Measurements from ENCODE around the gene ODF4. TPM values are rescaled to one million over a fixed set of nuclear protein-coding genes. Genes with fewer than 3 reads are reported as not detected.

ODF4 gene, protein sequence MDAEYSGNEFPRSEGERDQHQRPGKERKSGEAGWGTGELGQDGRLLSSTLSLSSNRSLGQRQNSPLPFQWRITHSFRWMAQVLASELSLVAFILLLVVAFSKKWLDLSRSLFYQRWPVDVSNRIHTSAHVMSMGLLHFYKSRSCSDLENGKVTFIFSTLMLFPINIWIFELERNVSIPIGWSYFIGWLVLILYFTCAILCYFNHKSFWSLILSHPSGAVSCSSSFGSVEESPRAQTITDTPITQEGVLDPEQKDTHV
- not detected in 2 replicates for total RNA-seq

DNA sequence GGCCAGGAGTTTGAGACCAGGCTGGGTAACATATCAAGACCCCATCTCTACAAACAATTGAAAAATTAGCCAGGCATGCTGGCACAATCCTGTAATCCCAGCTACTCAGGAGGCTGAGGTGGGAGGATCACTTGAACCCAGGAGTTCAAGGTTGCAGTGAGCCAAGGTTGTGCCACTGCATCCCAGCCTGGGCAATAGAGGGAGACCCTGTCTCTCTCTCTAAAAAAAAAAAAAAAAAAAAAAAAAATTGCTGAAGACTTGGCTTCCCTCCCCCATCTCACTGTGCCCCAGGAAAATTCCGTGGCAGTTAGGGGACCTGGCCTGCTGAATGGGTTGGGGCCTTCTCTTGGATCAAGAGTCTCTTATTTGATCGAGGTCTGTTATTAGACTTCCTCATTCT, at the start of gene ODF4:
ODF4 (plus strand) TSS at position 301 of the 400 bp plus-strand sequence. CDS start 212 bp downstream, outside the sequence.
- intact Hi-C loops (cut with micrococcal nuclease), result no loop called here

DNA sequence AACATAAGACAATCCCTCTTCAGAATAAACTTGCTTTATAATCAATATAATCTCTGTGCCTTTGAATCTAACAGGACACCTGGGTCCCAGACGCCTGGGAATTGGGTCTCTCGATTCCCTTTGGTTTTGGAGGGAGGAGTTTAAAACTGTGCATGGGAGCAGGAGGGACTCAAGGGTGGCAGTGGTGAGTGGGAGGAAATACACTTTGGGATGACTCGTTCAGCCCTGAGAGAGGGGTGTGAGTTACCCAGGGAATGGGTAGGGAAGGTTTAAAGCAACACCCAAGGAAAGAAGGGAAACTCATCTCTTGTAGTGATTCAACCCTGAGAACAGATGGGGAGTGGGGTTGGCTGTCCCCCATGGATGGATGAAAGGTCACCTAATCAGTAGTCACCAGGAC, 49.6 kb upstream of the ODF4 start:
- intact Hi-C loops (cut with micrococcal nuclease), result loop anchor here (10.0 kb wide), 1 partner anchor 455 kb away; the partner anchor contains the start of gene CCDC42

DNA sequence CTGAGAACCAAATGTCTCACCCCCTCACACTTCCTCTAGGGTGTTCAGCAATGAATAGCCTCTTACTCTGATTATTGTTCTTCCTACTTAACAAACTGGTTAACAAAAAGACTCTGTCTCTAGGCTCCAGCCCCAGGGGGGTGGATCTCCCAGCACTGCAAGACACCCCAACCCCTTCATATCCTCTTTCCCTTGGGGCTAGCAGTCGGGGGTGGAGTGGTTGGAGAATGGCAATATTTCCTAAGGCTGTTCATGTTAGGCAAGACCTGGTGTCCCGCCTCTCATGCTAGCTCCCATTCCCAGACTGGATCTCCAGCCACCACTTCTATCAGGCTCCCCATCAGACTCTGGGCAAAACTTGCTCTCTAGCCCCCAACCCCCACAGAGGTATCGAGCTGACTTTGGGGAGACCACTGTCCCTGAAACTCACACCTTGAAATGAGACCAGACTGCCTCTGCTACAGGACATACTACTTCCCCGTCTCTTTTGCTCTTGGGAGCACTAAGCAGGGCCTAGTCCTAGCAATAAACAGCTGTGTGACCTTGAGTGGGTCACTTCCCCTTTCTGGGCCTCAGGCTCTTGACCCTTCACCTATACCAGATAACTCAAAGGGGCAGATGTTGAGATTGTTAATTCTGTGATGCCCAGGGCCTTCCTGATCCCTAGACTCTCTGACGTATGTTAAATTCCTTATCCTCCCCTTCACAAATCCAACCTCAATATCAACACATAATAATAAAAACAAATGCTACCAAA, 46.8 kb upstream of the ODF4 start:
- intact Hi-C loops (cut with micrococcal nuclease), result loop anchor here (10.0 kb wide), 1 partner anchor 452 kb away; the partner anchor contains the start of gene CCDC42

DNA sequence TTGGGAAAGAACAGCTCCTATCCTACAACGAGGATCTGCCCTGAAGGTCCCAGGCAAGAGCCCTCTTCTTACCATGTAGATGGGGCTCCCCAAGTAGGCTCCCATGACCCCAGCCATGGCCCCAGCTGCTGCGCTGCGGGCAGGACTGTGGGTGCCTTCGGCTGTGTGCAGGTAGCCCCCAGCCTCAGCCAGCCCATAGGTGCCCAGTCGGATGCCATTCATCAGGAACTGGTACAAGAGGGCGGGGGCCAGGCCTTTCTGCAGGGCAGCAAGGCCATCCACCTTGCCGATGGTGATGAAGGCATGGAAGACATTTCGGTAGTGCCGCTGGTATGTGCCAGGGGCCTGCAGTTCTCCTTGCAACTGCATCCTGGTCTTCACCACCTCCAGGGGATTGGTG, 45.3 kb upstream of the ODF4 start:
- intact Hi-C loops (cut with micrococcal nuclease), result loop anchor here (10.0 kb wide), 1 partner anchor 450 kb away; the partner anchor contains the start of gene CCDC42

DNA sequence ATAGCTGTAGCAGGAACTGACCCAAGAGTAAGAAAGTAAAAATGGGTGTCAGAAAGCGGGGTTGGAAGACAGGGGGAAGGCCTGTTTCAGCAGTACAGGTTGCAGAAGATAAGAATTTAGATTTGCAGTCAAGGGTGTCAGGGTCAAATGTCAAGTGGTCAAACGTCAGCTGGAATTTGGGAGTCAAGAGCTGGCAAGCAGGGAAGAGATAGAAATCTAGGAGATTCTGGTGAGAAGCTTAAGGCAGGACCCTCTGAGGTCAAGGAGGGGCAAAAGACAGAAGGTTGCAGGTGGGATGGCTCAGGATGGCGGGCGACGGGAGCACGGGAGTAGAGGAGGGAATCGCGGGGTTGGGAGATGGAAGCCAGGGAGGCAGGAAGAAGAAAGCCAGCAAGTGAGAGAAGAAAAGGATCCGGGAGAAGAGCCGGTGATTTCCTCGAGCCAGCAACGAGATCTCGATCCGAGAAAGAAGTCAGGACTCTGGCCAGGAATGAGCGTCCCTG, 44.8 kb upstream of the ODF4 start:
- intact Hi-C loops (cut with micrococcal nuclease), result loop anchor here (1.0 to 10.0 kb wide), 8 partner anchors 48 to 450 kb away; partner anchors contain the start of genes ALOXE3, CCDC42, CYB5D1 and KRABD2

DNA sequence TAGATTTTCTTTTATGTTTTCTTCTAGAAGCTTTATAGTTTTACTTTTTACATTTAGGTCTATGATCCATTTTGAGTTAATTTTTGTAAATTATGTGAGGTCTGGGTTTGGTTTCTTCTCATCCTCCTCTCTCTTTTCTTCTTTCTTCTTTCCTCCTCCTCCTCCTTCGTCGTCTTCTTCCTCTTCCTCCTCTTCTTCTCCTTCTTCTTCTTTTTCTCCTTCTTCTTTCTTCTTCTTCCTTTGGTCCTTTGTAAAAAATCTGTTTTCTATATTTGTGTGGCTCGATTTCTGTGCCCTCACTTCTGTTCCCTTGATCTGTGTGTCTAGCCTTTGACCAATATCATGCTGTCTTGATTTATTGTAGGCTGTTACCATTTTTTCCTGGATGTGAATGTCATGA, 39.4 kb upstream of the ODF4 start:
- intact Hi-C loops (cut with micrococcal nuclease), result loop anchor here (1.0 kb wide), 9 partner anchors 12 to 240 kb away; partner anchors contain the start of genes ALOXE3, PFAS and RANGRF

DNA sequence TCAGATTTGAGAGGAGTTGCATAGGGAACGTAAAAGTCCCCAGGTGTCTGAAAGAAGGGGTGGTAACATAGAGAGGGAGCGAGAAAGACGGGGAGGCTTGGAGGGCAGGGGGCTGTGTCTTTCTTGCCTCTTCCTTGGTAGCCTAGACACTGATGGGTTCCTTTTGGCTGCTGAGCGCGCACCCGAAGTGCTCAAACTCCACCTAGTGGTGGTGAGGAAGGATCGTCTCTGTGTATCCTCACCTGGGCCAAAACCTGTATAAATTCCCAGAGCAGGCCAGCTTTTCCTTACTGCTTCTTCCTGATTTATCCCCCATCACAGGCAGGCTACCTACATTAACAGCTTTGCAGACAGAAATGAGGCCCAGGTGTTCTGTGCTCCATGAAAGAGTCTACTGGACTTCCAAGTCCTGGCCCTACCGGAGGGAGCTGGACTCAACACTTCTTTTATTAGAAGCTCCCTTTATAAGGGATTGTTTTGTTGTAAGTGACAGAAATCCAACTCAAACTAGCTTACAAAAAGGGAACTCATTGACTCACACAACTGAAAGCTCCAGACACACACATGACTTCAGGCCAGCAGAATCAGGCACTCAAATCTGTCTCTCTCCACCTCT, 38.9 kb upstream of the ODF4 start:
- intact Hi-C loops (cut with micrococcal nuclease), result loop anchor here (1.0 kb wide), 9 partner anchors 12 to 240 kb away; partner anchors contain the start of genes ALOXE3, PFAS and RANGRF

DNA sequence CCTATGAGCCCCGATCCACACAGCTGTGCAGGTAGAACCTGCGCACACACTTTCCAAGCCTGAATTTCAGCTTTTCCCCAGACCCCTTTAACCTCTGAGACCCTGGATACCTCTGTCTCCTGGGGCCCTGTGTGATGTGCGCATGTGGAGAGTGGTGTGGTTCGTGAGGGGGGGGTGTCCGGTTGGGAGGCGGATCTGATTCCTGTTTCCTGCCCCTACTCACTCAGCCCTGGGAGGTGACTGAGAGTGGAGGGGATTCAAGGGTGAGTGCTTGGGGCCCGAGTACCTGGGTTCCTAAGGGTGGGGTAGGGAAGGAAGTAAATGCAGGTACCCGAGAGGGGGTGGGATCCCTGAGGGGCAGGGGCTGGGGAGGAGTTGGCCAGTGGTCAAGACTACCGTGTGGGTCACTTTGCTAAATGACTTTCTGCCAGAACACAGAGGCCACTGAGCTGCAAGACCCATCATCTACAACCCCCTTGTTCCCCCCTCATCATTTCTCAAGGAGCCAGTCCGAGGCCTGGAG, 29.0 kb upstream of the ODF4 start:
- intact Hi-C loops (cut with micrococcal nuclease), result no loop called here

DNA sequence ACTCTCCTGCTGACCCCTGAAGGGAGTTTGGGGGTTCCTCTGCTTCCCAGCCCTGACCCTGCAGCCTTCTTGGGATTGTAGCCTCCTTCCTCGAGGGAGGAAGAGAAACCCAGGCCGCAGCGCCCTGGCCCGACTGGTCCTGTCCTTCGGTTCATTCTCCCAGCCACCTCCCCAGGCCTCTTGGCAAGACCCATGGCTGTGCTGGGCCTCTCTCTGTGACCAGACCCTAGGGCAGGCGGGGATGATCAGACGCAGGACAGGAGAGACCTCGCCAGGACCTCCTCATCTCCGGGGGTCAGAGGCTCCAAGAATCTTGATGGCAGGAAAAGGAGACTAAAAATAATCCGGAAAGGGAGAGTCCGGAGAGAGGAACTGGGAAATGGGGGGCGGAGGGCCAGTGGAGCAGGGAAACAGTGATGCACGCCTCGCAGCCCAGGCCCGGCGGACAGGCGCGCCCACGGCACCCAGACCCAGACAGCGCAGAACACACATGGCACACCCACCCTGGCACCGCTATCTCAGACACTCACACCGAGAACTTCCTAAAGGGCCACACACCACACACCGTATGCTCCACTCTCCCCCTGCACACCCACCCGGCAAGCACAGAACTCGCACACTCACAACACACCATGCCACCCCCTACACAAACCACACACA, 28.4 kb upstream of the ODF4 start:
- intact Hi-C loops (cut with micrococcal nuclease), result no loop called here

DNA sequence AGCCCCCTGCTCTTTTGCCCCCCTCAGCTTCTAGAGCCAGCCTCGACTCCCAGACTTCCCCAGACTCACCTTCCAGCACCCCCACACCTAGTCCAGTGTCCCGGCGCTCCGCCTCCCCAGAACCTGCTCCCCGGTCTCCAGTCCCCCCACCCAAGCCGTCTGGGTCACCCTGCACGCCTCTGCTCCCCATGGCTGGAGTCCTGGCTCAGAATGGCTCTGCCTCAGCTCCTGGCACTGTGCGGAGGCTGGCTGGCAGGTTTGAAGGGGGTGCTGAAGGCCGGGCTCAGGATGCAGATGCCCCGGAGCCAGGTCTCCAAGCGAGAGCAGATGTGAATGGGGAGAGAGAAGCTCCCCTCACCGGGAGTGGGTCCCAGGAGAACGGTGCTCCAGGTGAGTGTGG, 27.4 kb upstream of the ODF4 start:
- intact Hi-C loops (cut with micrococcal nuclease), result no loop called here

DNA sequence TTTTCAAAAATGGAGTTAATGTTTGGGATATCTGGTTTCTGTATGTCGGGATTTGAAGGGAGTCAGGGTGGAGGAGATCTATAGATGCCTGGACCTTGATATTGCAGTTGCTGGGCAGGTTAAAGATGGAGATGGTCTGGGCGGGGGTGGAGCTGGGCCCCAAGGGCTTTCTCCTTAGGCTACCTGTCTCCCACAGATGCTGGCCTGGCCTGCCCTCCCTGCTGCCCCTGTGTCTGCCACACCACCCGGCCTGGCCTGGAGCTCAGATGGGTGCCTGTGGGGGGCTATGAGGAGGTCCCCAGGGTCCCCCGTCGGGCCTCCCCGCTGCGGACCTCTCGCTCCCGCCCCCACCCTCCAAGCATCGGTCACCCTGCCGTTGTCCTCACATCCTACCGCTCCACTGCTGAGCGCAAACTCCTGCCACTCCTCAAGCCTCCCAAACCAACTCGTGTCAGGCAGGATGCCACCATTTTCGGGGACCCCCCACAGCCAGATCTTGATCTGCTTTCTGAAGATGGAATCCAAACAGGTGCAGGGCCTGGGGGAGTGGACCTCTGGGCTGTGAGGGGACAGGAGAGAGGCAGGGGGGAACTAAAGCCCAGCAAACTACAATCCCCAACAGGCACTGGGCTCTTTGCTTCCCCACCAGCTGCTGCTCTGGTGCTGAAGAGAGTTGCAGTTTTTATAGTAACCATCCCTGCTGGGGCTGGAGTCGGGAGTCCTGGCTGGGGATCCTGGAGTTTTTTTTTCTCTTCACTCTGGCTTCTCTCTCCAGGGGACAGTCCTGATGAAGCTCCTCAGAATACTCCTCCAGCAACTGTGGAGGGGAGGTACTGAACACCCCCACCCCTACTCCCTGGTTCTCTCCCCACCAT, 26.7 kb upstream of the ODF4 start:
- intact Hi-C loops (cut with micrococcal nuclease), result no loop called here

DNA sequence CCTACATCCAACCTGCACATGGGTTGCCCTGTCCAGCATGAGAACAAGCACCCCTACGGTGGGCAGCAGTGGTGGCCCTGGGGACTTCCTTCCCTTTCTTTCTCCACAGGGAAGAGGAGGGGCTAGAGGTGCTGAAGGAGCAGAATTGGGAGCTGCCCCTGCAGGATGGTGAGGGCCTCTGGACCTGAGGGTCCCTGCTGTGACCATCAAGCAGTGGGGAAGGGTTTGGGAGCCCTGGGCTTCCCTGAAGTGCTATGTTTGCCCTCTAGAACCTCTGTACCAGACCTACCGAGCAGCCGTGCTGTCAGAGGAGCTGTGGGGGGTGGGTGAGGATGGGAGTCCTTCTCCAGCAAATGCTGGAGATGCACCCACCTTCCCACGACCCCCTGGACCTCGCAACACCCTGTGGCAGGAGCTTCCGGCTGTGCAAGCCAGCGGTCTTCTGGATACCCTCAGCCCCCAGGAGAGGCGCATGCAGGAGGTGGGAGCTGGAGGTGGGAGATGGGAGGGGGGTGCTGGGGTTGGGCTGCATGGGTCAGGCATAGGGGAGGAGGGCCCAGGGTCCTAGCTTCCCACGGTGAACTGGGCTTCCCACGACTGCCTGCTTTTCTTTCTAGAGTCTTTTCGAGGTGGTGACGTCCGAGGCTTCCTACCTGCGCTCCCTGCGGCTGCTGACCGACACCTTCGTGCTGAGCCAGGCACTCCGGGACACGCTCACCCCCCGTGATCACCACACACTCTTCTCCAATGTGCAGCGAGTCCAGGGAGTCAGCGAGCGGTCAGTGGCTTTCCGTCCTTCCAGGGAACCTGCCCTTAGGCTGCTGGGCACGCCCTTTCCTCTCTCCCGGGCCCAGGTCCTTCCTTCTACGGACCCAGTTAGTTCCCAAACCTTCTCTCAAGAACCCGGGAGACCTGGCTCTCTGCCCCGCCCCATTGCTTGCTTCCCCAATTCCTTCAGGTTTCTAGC, 24.6 kb upstream of the ODF4 start:
- intact Hi-C loops (cut with micrococcal nuclease), result no loop called here

DNA sequence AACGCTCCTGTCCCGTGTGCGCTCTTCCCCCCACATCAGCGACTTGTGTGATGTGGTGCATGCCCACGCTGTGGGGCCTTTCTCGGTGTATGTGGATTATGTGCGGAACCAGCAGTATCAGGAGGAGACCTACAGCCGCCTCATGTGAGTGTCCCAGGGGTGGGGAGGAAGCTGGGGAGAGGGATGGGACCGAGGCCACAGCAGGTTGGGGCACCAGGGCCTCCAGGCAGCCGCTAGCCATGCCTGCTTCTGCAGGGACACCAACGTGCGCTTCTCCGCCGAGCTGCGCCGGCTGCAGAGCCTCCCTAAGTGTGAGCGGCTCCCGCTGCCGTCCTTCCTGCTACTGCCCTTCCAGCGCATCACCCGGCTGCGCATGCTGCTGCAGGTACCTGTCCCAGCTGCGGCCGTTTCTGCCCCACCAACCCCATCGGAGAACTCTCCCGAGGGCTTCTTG, 23.8 kb upstream of the ODF4 start:
- intact Hi-C loops (cut with micrococcal nuclease), result no loop called here

DNA sequence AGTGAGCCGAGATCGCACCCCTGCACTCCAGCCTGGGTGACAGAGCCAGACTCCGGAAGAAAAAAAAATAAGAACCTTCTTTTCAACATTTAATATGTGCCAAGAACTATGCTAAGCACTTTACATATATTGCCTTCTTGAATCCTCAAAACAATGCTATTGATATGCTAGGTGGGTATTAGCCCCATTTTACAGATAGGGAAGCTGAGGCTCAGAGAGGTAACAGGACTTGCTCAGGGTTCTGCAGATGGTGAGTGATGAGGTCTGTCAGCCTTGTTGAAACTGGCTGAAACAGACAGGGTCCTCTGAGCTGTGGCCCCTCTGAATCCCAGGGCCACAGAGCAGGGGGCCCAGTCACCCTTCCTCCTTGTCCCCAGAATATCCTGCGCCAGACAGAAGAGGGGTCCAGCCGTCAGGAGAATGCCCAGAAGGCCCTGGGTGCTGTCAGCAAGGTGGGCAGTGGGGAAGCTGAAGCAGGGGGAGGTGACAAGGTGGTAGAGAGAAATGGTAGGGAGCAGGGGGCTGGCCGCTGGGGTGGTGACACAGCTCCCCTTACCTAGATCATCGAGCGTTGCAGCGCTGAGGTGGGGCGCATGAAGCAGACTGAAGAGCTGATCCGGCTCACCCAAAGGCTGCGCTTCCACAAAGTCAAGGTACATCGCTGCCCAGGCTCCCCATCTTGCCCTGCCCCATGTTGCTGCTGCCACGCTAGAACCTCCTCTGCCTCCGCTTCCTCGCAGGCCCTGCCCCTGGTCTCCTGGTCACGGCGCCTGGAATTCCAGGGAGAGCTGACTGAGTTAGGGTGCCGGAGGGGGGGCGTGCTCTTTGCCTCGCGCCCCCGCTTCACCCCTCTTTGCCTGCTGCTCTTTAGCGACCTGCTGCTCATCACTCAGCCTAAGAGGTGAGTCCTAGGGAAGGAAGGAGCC, 21.4 kb upstream of the ODF4 start:
- intact Hi-C loops (cut with micrococcal nuclease), result no loop called here

DNA sequence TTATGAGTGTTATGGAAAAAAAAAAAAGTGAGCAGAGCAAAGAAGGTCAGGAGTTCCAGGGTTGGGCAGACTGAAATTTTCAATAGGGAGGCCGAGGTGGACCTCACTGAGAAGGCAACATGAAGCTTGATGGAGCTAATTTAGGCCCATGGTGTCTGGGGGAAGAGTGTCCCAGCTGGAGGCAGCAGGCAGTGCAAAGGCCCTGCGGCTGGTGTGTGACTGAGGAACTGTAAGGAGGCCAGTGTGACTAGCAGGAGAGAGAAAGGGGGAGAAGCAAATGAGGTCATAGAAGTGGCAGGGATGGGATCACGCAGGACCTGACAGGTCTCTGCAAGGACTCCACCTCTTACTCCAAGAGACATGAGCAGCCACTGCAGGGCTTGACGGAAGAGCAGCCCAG, 19.4 kb upstream of the ODF4 start:
- intact Hi-C loops (cut with micrococcal nuclease), result no loop called here

DNA sequence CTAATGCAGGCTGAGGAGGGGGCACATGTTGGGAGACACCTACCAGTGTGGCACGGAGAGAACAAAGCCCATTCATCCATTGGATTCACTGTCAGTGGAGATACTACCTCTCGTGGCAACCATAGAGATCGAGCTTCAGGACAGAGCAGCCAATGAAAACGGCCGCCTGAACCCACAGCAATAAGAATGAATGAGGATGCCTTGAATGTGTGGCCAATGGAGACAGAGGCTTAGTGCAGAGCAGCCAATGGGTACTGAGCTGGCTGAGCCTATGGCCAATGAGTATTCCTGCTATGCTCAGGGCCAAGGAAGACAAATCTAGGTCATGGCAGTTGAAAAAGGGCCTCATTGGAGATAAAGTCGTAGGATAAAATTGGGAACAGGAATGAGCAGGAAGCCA, 18.6 kb upstream of the ODF4 start:
- intact Hi-C loops (cut with micrococcal nuclease), result no loop called here

DNA sequence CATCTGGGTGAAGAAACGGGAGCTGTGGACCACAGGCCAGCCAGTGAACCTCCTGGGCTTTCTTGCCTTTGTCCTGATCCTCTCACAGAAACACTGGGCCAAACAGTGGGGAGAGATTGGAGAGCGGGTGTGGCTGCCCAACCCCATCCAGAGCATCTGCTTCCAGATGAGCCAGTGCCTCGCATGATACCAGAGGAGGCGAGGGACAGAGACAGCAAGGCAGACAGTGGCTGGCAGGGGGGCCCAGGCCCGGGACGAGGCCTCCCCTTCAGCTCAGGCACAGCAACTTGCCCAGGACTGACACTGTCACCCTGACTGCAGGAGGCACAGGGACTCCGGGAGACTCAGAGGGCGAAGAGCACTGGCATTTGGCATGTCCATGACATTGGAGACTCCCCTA, 17.6 kb upstream of the ODF4 start:
- intact Hi-C loops (cut with micrococcal nuclease), result no loop called here

DNA sequence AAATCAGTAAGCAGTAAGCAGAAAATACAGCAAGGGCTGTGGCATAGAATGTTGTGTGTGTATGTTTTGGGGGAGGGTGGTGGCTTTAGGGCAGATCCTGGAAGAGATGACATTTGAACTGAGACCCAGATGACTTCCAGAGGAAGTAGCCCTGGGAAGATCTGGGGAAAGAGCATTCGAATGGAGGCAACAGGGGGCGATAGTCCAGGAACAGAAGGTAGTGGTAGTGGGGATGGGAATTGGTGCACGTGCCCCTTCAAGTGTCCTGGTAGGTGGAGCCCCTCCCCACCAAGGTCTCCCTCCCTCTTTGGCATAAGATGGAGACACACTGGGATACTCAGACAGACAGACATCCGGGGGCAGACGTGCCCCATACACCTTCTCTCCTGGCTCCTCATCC, 15.5 kb upstream of the ODF4 start:
- intact Hi-C loops (cut with micrococcal nuclease), result no loop called here
